ENCODE results near the gene TFDP1. TPM values are rescaled to one million over a fixed set of nuclear protein-coding genes. Genes with fewer than 3 reads are reported as not detected.

The TFDP1 gene
- polyA plus RNA-seq, 5 donors, result 77.4 to 87.3 (median 80.6) TPM

- no peak for DNase-seq
These were observed 10.6 kb downstream of the TFDP1 start for GRCh38 chr13:113595131-113595530.

- no peak for DNase-seq
These were observed 12.0 kb downstream of the TFDP1 start for GRCh38 chr13:113596321-113597200.

- no peak for DNase-seq
These were observed 13.0 kb downstream of the TFDP1 start for GRCh38 chr13:113597391-113598080.

- DNase-seq, result no peak
These were observed 13.5 kb downstream of the TFDP1 start for GRCh38 chr13:113598081-113598410.

- DNase-seq, result no peak
These were observed 13.9 kb downstream of the TFDP1 start for GRCh38 chr13:113598481-113598880.

- DNase-seq, result no peak
These were observed 14.8 kb downstream of the TFDP1 start for GRCh38 chr13:113599391-113599790.

- DNase-seq, result no peak
These were observed 16.9 kb downstream of the TFDP1 start for GRCh38 chr13:113601166-113602070.

- DNase-seq, result no peak
These were observed 17.9 kb downstream of the TFDP1 start for GRCh38 chr13:113602291-113602988.

- no peak for DNase-seq
These were observed 18.7 kb downstream of the TFDP1 start for GRCh38 chr13:113603116-113603710.

GRCh38 chr13:113604186-113604585, 19.6 kb downstream of the TFDP1 start:
- DNase-seq, result no peak

- DNase-seq, result no peak
These were observed 20.9 kb downstream of the TFDP1 start for GRCh38 chr13:113605461-113605860.

GRCh38 chr13:113605866-113606438, 21.4 kb downstream of the TFDP1 start:
- no peak for DNase-seq

- no peak for DNase-seq
These were observed 22.7 kb downstream of the TFDP1 start for GRCh38 chr13:113607056-113607888.

GRCh38 chr13:113607889-113608635, 23.5 kb downstream of the TFDP1 start:
- DNase-seq, result no peak

GRCh38 chr13:113608967-113609533, 24.5 kb downstream of the TFDP1 start:
- DNase-seq, result no peak

GRCh38 chr13:113609616-113610015, 25.1 kb downstream of the TFDP1 start:
- no peak for DNase-seq

GRCh38 chr13:113610266-113610665, 25.7 kb downstream of the TFDP1 start:
- DNase-seq, result no peak

- DNase-seq, result no peak
These were observed 27.4 kb downstream of the TFDP1 start for GRCh38 chr13:113611996-113612395.

GRCh38 chr13:113612607-113613006, 28.1 kb downstream of the TFDP1 start:
- no peak for DNase-seq
